Posterior vena cava (tissue), 2 donors: ENCODE results near the gene DTX3. TPM values are rescaled to one million over a fixed set of nuclear protein-coding genes. Genes with fewer than 3 reads are reported as not detected.
"Not testable (repeated sequence)": the region's sequence is repeated elsewhere in the genome, so short reads cannot be mapped to it uniquely, and the experiment has no call there.

Experiments
- DNase-seq: peaks from one replicate; pipeline ENCODE4 v3.0.0-alpha.2; 2020; ENCODE audit warnings: low spot score
- intact Hi-C, 2 donors: fragments of 100-400 bp; cut with DNase I; formaldehyde crosslinking; loops; one replicate each; pipeline versions ENCODE4 v1.14.1 to v1.14.2; 2022 to 2023
- total RNA-seq, 2 donors: library from RNA; stranded (reverse); fragmentation: NEBNext Ultra II Directional; extraction: Animal tissue kit (Norgen Biotek cat#: 25700); gene quantifications; one replicate each; pipeline ENCODE4 v1.2.1, GENCODE V29; 2021
- donor health status: DM: yes; HTN: yes; CAD: no.
- donor health status: DM: yes; HTN: yes; CAD: no.

The DTX3 gene
- total RNA-seq, 2 donors from 2014 or later: 32.4 to 35.6 TPM

- no peak for DNase-seq
- intact Hi-C loops: no loop called here
These were observed 11.0 kb downstream of the DTX3 start for GRCh38 chr12:57615637-57616036.

- intact Hi-C loops: no loop called here
- DNase-seq: no peak
These were observed 11.9 kb downstream of the DTX3 start for GRCh38 chr12:57616383-57617101.

GRCh38 chr12:57617942-57618341 lies 13.3 kb downstream of the DTX3 start:
- DNase-seq: no peak
- intact Hi-C loops: no loop called here

GRCh38 chr12:57618431-57618830 lies 13.8 kb downstream of the DTX3 start:
- intact Hi-C loops, DNase-seq: not testable (repeated sequence)

GRCh38 chr12:57618966-57619433 lies 14.4 kb downstream of the DTX3 start:
- intact Hi-C loops: no loop called here
- DNase-seq: no peak

- DNase-seq: no peak
- intact Hi-C loops: loop anchor here (2.0 to 5.0 kb wide), 2 partner anchors 35 to 37 kb away; no protein-coding TSS in a partner anchor
These were observed 15.0 kb downstream of the DTX3 start for GRCh38 chr12:57619434-57620244.

- DNase-seq: no peak
- intact Hi-C loops: loop anchor here (2.0 to 5.0 kb wide), 2 partner anchors 36 to 38 kb away; no protein-coding TSS in a partner anchor
These were observed 15.8 kb downstream of the DTX3 start for GRCh38 chr12:57620245-57620935.

GRCh38 chr12:57620936-57621496 lies 16.4 kb downstream of the DTX3 start:
- no peak for DNase-seq
- intact Hi-C loops: loop anchor here (2.0 to 5.0 kb wide), 2 partner anchors 36 to 39 kb away; no protein-coding TSS in a partner anchor

- no peak for DNase-seq
- intact Hi-C loops: loop anchor here (2.0 to 5.0 kb wide), 2 partner anchors 37 to 39 kb away; no protein-coding TSS in a partner anchor
These were observed 17.1 kb downstream of the DTX3 start for GRCh38 chr12:57621497-57622292.

- intact Hi-C loops: loop anchor here in 1 of 2 donors (5.0 kb wide), 1 partner anchor 40 kb away; no protein-coding TSS in a partner anchor
These were observed 17.9 kb downstream of the DTX3 start for GRCh38 chr12:57622293-57623245.

GRCh38 chr12:57623385-57623784 lies 18.8 kb downstream of the DTX3 start:
- intact Hi-C loops: loop anchor here in 1 of 2 donors (5.0 kb wide), 1 partner anchor 41 kb away; no protein-coding TSS in a partner anchor
- no peak for DNase-seq

More at GRCh38 chr12:57622293-57623245, 17.9 kb downstream of the DTX3 start:
- no peak for DNase-seq

- intact Hi-C loops: loop anchor here in 1 of 2 donors (5.0 kb wide), 1 partner anchor 42 kb away; no protein-coding TSS in a partner anchor
- no peak for DNase-seq
These were observed 19.3 kb downstream of the DTX3 start for GRCh38 chr12:57623811-57624390.

- intact Hi-C loops: loop anchor here in 1 of 2 donors (5.0 kb wide), 1 partner anchor 42 kb away; no protein-coding TSS in a partner anchor
- no peak for DNase-seq
These were observed 20.0 kb downstream of the DTX3 start for GRCh38 chr12:57624441-57625220.

- intact Hi-C loops: no loop called here
- DNase-seq: no peak
These were observed 20.8 kb downstream of the DTX3 start for GRCh38 chr12:57625261-57626032.
